Measurements from ENCODE around the gene DOCK11.

DNA sequence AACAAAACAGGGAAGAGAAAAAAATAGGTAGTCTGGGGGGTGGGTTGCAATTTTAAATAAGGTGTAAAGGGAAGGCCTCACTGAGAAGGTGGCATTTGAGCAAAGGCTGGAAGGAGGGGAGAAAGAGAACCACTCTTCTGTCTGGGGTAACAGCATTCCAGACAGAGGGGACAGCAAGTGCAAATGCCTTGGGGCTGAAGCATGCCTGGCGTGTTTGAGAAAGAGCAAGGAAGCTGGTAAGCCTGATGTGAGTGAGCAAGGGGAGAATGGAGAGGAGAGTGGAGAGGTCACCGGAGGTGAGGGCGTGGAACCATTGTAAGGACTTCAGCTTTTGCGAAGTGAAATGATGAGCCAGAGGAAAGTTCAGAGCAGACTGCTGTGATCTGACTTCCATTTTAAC lies 19.7 kb upstream of the DOCK11 start:
- no peak for TF ChIP-seq CTCF (IDR thresholded peaks at IDR 0.05)
- TF ChIP-seq POLR2A (IDR thresholded peaks at IDR 0.05) = no peak
